AG04450 (cell line): ENCODE data around the gene ATP2B2. TPM values are rescaled to one million over a fixed set of nuclear protein-coding genes. Genes with fewer than 3 reads are reported as not detected.

Experiments
- CTCF ChIA-PET: fragments of 300-600, 350-600 bp; formaldehyde crosslinking; extraction: SDS; loops from one replicate; lab custom pipeline; 2022; ENCODE audit warnings: antibody characterized with exemption, inconsistent platforms; lab: Charles Lee
- POLR2A ChIA-PET: fragments of 350-600 bp; formaldehyde crosslinking; extraction: SDS; loops from one replicate; lab custom pipeline; 2021; ENCODE audit warnings: antibody characterized with exemption, inconsistent platforms; lab: Yijun Ruan, JAX
- DNase-seq: peaks from one replicate; pipeline ENCODE4 v3.0.0-alpha.2; 2011; ENCODE audit warnings: low read depth, low spot score
- H3K27ac ChIP-seq: one replicate; pipeline ENCODE4 v1.5.1; 2012; ENCODE audit warnings: low read depth, low read length, control low read depth
- H3K27me3 ChIP-seq: one replicate; pipeline ENCODE4 v1.6.0; 2012; ENCODE audit warnings: low read length; ENCODE audit not compliant: control insufficient read depth, insufficient read depth
- H3K4me3 ChIP-seq: 2 replicates; pipeline ENCODE4 v1.5.1; 2011; ENCODE audit warnings: mild to moderate bottlenecking, low read depth, low read length, control low read depth
- H3K9me3 ChIP-seq: 2 replicates; pipeline ENCODE4 v1.5.1; 2012; ENCODE audit warnings: low read length; ENCODE audit not compliant: control insufficient read depth, insufficient read depth
- polyA plus RNA-seq: library from polyadenylated mRNA; depleted of rRNA; stranded (reverse); fragments of >200 nt; gene quantifications from 2 replicates; pipeline ENCODE4 v1.2.3, GENCODE V29; 2011
- TF ChIP-seq, protein P1 (sequence below): IDR thresholded peaks from 2 replicates; pipeline ENCODE4 v1.5.1; 2011; ENCODE audit warnings: low read depth, low read length, control low read depth, inconsistent platforms

The ATP2B2 gene
- polyA plus RNA-seq, 1 experiment, result 0.01 TPM

DNA sequence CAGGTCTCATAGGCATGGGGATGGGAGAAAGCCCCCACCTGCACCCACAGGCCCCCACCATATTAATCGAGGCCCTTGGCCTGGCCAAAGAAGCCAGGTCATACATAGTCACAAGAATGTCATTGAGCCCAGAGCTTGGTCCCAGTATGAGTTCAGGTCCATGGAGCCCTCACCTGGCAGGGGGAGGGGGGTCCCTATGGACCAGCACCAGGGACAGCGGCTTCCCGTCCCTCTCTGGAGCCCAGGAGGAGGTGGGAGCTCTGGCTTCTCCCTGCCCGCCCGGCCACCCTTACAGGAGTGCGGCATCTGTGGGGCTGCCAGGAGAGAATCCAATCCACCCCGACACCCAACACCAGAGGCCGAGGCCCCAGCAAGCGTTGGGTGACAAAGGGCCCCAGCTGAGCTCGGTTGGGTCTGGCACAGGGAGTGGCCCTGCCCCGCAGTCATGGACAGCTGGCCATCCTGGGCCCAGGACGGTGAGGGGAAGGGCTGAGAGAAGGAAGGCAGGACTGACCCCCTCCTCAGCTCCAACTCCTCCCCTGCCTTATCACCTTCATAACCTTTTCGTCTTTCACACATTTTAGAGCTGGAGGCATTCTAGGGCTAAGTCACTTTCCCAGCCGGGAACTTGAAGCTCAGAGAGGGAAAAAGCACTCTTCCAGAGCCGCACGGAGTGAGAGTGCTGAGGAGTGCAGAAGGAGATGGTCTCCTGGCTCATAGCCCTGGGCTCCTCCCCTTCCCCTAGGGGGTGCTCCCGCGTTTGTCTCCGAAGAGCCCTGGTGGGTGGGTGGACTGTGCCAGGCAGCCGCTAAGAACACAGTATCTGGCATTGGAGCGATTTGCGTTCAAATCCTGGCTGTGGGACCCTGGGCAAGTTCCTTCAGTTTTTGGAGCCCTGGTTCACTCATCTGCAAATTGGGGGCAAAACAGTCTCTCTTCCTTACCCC lies 54.6 kb downstream of the ATP2B2 start:
- POLR2A ChIA-PET, result no interaction called here
- peaks cover 48% of the 10 kb centered on the region for H3K27me3 ChIP-seq
- no peak for DNase-seq
- CTCF ChIA-PET, result no interaction called here
- H3K27ac ChIP-seq, result no peak overlapping the region
- H3K9me3 ChIP-seq, result no peaks in the 10 kb centered on the region; the same call in 1 of the 2 replicates
- H3K4me3 ChIP-seq, result no peak overlapping the region
- TF ChIP-seq, protein P1, sequence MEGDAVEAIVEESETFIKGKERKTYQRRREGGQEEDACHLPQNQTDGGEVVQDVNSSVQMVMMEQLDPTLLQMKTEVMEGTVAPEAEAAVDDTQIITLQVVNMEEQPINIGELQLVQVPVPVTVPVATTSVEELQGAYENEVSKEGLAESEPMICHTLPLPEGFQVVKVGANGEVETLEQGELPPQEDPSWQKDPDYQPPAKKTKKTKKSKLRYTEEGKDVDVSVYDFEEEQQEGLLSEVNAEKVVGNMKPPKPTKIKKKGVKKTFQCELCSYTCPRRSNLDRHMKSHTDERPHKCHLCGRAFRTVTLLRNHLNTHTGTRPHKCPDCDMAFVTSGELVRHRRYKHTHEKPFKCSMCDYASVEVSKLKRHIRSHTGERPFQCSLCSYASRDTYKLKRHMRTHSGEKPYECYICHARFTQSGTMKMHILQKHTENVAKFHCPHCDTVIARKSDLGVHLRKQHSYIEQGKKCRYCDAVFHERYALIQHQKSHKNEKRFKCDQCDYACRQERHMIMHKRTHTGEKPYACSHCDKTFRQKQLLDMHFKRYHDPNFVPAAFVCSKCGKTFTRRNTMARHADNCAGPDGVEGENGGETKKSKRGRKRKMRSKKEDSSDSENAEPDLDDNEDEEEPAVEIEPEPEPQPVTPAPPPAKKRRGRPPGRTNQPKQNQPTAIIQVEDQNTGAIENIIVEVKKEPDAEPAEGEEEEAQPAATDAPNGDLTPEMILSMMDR, result no peak

DNA sequence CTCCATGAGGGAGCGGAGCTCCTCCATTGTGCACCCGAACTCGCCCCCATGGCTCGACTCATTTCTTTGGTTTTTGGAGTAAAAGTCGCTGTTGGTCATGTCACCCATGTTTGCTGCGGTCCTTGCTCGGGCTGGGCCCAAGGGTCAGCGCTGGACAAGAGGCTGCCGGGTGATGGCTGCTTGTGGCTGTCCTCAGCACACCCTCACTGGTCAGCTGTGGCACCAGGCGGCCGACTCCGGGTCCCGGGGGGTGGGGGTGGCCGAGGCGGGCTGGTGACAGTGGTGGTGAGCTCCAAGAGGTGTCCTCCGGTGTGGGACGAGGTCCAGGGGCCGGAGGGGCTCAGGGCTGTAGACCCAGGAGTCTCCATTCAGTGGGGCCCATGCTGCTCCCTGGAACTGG lies 56.0 kb downstream of the ATP2B2 start:
- ChIA-PET POLR2A (no interaction called here), CTCF (no interaction called here)
- Histone ChIP-seq H3K9me3 (no peaks in the 10 kb centered on the region; the same call in 1 of the 2 replicates), H3K4me3 (no peak overlapping the region), H3K27ac (no peak overlapping the region), H3K27me3 (peaks cover 48% of the 10 kb centered on the region)
- DNase-seq, result no peak
- TF ChIP-seq, protein P1, result no peak

DNA sequence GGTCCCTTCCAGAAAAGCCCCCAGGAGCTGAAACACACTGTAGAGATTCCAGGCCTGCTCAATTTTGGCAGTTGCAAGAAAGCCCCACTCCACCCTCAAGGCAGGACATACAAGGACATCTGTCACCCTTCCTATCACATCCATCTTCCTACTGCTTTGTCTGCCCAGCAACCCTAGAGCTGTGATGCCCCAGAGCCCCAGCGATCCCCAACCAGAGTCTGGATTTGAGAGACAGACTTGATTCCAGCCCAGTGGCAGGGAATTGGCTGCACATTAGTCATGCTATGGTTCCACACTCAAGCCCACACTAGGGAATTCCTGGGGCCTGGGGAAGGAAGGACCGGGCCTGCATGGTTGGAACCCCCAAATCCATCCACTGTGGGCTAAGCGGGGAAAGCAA lies 56.8 kb downstream of the ATP2B2 start:
- Histone ChIP-seq H3K9me3 (no peaks in the 10 kb centered on the region; the same call in 1 of the 2 replicates), H3K27me3 (peaks cover 46% of the 10 kb centered on the region), H3K4me3 (no peak overlapping the region), H3K27ac (no peak overlapping the region)
- ChIA-PET CTCF (no interaction called here), POLR2A (no interaction called here)
- TF ChIP-seq, protein P1, result no peak
- DNase-seq, result no peak

DNA sequence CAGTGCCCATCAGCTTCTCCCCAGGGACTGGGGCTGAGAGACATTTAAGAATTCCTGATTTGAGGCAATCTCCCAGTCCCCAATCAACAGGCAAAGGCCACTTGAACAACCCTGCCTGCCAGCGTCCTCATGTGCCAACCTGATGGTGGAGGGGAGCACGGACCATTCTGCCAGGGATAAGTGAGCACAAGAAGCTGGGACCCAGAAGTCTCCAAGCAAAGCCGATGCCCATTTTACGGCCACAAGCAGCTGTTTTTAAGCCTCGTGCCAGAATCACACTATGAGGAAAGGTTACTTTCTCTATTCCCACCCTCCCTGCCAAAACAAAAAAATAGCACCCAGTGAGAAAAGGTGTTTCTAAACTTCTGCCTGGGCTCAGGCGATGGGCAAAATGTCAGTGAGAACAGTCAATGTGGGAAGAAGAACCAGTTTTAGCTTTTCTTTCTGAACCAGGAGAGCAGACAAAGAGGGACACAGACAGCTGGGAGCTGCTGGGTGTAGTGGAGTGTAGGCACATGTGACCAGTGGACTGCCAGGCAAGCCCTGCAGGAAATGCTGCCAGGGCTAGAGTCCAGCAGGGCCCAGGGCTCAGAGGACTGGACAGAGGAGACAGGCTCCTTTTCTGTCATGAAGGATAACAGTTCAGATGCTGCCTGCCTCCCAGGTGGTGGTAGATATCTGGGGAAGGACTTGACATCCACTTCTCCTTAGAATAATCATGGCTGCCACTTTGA lies 57.7 kb downstream of the ATP2B2 start:
- ChIA-PET CTCF (no interaction called here), POLR2A (no interaction called here)
- peaks cover 42% of the 10 kb centered on the region for H3K27me3 ChIP-seq
- DNase-seq, result no peak
- no peak overlapping the region for H3K4me3 ChIP-seq
- no peak overlapping the region for H3K27ac ChIP-seq
- TF ChIP-seq, protein P1, result no peak
- H3K9me3 ChIP-seq, result no peaks in the 10 kb centered on the region; the same call in 1 of the 2 replicates
